GM21360 (cell line): Measurements from ENCODE around the gene RIBC2.
"Not testable (repeated sequence)": the region's sequence is repeated elsewhere in the genome, so short reads cannot be mapped to it uniquely, and the experiment has no call there.

Experiments used
- ATAC-seq: cut with Tn5 transposase; IDR thresholded peaks from one replicate; pipeline ENCODE4 v1.9.1; 2021; ENCODE audit warnings: mild to moderate bottlenecking, moderate library complexity; ENCODE audit not compliant: unreplicated experiment

RIBC2 gene

GRCh38 chr22:45424241-45424731, 10.8 kb downstream of the RIBC2 start:
- no peak for ATAC-seq

GRCh38 chr22:45425101-45425500, 11.6 kb downstream of the RIBC2 start:
- ATAC-seq = no peak

- no peak for ATAC-seq
These were observed 12.2 kb downstream of the RIBC2 start for GRCh38 chr22:45425531-45426265.

GRCh38 chr22:45426387-45426786, 12.9 kb downstream of the RIBC2 start:
- no peak for ATAC-seq

GRCh38 chr22:45427114-45427513, 13.6 kb downstream of the RIBC2 start:
- no peak for ATAC-seq

- no peak for ATAC-seq
These were observed 15.2 kb downstream of the RIBC2 start for GRCh38 chr22:45428391-45429385.

GRCh38 chr22:45429424-45429823, 15.9 kb downstream of the RIBC2 start:
- ATAC-seq = no peak

- ATAC-seq = no peak
These were observed 16.7 kb downstream of the RIBC2 start for GRCh38 chr22:45429981-45430775.

- ATAC-seq = no peak
These were observed 17.4 kb downstream of the RIBC2 start for GRCh38 chr22:45430871-45431270.

GRCh38 chr22:45434981-45435380, 21.5 kb downstream of the RIBC2 start:
- ATAC-seq = no peak

GRCh38 chr22:45435544-45436139, 22.1 kb downstream of the RIBC2 start:
- ATAC-seq = peak; percentile 51

- not testable (repeated sequence) for ATAC-seq
These were observed 23.5 kb downstream of the RIBC2 start for GRCh38 chr22:45436871-45437517.

- no peak for ATAC-seq
These were observed 24.8 kb downstream of the RIBC2 start for GRCh38 chr22:45438336-45438735.

- ATAC-seq = not testable (repeated sequence)
These were observed 27.2 kb downstream of the RIBC2 start for GRCh38 chr22:45440688-45441087.

GRCh38 chr22:45441138-45441537, 27.6 kb downstream of the RIBC2 start:
- no peak for ATAC-seq

GRCh38 chr22:45442116-45442515, 28.6 kb downstream of the RIBC2 start:
- no peak for ATAC-seq

GRCh38 chr22:45444168-45444567, 30.7 kb downstream of the RIBC2 start:
- no peak for ATAC-seq

- no peak for ATAC-seq
These were observed 31.7 kb downstream of the RIBC2 start for GRCh38 chr22:45445031-45445710.

GRCh38 chr22:45446216-45446615, 32.7 kb downstream of the RIBC2 start:
- ATAC-seq = no peak
